HL-60/S4 (cell line): ENCODE data around the gene HMGCL.
"Not testable (repeated sequence)": the region's sequence is repeated elsewhere in the genome, so short reads cannot be mapped to it uniquely, and the experiment has no call there.

Experiments used
- in situ Hi-C: fragments of 300-500 bp; cut with MboI; formaldehyde crosslinking; loops from 2 replicates; pipeline ENCODE4 v1.14.3; 2022; ENCODE audit warnings: low sequenced_read_pairs

The HMGCL gene

GRCh38 chr1:23827717-23828116, 2.5 kb upstream of the HMGCL start:
- in situ Hi-C loops = no loop called here

- in situ Hi-C loops = not testable (repeated sequence)
Measured at GRCh38 chr1:23826590-23826989, 1.4 kb upstream of the HMGCL start.

- in situ Hi-C loops = no loop called here
Measured at GRCh38 chr1:23825762-23826522, 713 bp upstream of the HMGCL start.

- in situ Hi-C loops = no loop called here
Measured at GRCh38 chr1:23824711-23825075, 536 bp downstream of the HMGCL start.

- in situ Hi-C loops = no loop called here
Measured at GRCh38 chr1:23823767-23824166, 1.5 kb downstream of the HMGCL start.

DNA sequence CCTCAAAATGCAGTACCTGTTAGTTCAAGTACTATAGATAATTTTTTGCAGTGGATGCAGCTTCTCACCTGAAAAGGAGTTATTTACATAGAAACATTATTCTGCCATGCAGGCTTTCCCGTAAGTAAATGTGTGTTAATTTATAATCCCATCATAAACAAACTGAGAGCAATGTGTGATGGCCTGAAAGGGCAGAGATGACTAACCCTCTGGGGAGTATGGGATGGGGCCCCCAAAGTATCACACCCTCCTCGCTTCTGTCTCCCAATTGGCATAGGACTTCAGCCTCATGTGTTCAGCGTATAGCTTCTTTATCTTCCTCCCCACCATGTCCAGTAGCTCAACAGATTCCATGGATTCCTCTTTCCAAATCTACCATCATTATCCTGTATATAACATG, 7.6 kb downstream of the HMGCL start:
- in situ Hi-C loops = no loop called here

DNA sequence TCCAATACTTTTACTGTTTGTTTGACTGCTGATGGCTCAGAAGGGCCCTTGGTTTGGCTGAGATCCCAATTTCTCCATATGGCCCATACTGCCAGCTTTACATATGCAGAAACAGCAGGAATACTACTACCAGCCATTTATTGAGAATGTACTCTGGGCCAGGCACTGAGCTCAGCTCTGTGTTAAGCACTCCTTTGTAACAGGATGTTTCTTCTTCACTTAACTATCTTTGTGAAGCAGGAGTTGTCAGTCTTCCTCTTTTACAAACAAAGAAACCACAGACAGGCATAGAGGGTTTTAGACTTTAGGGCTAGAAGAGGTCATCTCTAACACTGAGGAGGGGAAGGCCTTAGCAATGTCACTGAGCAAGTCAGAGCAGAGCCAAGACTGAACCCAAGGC, 8.3 kb downstream of the HMGCL start:
- in situ Hi-C loops = no loop called here

GRCh38 chr1:23816361-23816760, 8.9 kb downstream of the HMGCL start:
- in situ Hi-C loops = no loop called here

GRCh38 chr1:23814016-23814415, 11.2 kb downstream of the HMGCL start:
- in situ Hi-C loops = no loop called here

DNA sequence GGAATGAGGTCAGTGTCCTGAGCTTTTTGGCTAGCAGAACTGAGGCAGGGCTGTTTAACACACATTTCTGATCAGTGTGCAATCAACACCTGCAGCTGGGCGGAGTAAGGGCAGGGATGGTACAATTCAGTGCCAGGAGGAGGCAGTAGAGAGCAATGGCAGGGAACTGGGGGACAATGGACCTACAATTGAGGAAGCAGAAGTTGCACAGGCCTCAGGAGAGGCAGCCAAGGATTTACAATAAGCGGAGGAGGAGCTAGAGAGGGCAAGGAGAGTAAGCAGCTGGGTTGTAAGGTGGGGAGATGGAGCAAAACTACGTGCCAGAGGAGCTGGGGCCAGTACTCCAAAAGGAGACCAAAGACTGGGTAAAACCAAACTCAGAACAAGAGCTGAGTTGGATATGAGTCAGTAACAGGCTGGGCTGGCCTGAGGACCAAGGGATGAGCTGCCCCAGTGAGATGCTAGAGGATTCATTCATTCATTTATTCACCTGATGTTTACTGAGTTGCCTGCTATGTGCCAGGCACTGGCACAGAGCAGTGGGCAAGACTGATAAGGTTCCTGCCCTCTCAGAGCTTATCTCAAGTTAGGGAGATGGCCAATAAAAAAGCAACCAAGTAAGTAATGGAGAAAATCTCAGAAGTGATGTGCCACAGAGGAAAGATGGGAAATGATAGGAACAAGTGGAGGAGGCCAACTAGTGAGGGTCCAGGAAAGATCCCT, 14.2 kb downstream of the HMGCL start:
- in situ Hi-C loops = no loop called here

DNA sequence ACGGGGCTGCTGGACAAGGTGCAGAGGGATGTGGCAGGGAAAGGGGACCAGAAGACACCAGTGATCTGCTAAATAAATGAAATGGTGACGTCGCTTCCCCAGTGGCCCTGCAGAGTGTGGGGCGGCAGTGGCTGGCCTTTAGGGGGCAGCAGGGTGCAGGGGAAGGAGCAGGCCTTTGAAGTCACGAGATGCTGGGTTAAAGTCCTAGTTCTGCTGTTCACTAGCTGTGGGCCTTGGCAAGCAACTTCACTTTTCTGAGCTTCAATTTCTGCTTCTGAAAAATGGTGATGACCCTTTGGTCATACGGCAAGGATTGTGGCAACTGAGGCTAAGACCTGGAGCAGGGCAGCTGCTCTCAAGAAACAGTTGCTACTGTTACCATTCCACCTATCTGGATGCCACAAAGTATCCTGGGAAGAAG, 15.5 kb downstream of the HMGCL start:
- in situ Hi-C loops = loop anchor here (5.0 kb wide), 1 partner anchor 108 kb away; no protein-coding TSS in a partner anchor

GRCh38 chr1:23807453-23807852, 17.8 kb downstream of the HMGCL start:
- in situ Hi-C loops = loop anchor here (5.0 kb wide), 1 partner anchor 110 kb away; no protein-coding TSS in a partner anchor

DNA sequence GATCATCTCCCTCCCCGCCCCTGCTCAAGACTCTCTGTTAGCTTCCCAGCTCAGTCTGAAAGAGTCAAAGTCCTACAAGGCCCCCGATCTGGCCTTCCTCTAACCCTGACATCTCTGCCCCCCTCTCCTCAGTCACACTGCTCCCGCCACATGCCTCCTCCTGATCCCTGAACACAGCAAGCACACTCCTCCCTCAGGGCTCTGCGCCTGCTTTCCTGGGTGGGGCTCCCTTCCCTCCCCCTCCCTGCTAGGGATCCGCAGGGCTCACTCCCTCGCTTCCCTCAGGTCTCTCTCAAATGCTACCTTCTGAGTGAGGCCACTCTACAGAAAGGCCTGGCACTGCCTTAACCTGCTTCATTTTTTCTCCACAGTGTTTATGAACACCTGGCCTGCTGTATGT, 18.9 kb downstream of the HMGCL start:
- in situ Hi-C loops = loop anchor here (5.0 kb wide), 1 partner anchor 111 kb away; no protein-coding TSS in a partner anchor

GRCh38 chr1:23805025-23805424, 20.2 kb downstream of the HMGCL start:
- in situ Hi-C loops = loop anchor here (5.0 kb wide), 1 partner anchor 112 kb away; no protein-coding TSS in a partner anchor

- in situ Hi-C loops = no loop called here
Measured at GRCh38 chr1:23804183-23804835, 20.9 kb downstream of the HMGCL start.

DNA sequence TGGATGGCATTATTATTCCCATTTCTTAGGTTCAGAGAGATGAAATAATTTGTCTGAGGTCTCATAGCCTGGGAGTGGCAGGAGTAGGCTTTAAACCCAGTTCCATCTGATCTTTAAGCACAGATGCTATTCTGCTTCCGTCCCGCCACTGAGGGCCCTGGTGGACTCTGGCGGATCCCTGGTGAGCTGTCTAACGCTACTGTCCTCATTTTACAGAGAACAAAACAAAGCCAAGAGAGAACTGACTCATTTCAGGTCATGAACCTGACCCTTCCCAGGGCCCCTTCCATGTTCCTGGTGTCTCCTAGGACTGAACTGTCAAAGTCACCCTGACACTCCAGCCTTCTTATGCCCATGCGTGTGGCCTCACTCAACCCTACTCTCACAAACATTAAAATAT, 21.6 kb downstream of the HMGCL start:
- in situ Hi-C loops = no loop called here

DNA sequence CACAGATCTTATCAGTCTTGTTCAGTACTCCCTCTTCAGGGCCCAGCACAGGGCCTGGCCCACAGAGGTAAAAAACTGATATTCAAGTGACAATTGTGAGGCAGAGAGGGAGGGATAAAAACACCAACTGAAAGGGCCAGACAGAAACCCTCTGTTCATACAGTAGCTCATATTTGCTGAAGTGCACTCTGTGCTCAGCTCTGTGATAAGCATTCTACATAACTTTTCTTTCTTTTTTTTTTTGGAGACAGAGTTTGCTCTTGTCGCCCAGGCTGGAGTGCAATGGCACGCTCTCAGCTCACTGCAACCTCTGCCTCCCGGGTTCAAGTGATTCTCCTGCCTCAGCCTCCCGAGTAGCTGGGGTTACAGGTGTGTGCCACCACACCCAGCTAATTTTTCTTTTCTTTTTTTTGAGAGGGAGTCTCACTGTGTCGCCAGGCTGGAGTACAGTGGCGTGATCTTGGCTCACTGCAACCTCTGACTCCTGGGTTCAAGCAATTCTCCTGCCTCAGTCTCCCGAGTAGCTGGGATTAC, 22.4 kb downstream of the HMGCL start:
- in situ Hi-C loops = not testable (repeated sequence)

DNA sequence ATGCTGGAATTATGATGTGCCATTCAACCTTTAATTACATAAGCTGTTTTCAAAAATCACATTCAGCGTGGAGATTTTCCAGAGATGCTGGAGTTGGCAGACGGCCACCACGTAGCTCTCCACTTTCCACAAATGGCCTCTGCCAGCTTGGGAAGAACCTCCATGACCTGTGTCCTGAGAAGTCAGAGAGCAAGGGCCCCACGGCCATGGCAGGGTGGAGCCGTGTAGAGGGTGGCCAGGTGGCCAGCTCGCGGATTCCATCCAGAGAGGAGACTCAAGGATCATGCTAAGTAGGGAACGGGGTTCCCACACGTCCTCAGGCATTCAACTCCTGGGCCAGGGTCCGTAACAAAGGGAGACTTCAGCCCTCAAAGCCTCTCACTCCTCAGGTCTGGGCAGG, 23.4 kb downstream of the HMGCL start:
- in situ Hi-C loops = no loop called here

DNA sequence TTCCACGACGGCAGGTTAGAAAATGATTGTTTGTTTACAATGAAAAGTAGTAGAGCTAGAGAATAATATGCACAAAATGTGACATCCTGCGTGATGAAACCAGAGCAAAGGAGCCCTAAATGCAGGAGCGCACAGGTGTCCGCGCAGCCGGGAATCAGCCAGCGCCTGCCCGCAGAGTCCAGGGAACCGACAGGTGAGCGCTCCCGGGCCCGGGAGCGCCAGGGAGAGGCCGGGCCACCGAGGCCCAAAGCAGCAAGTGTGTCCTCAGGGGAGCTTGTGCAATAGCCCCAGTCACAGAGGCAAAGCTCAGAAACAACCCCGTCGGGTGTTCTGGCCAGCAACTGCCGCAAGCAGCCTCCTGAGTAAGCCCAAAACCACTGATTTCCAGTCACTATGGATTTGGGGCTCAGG, 23.9 kb downstream of the HMGCL start:
- in situ Hi-C loops = no loop called here

- in situ Hi-C loops = no loop called here
Measured at GRCh38 chr1:23800400-23801337, 24.6 kb downstream of the HMGCL start, which contains the start of gene GALE. Gene GALE, minus strand, starts transcription at chr1:23800754. Its CDS starts 1,747 bp downstream, at chr1:23799007.
